ENCODE results near the gene DHDH. TPM values are rescaled to one million over a fixed set of nuclear protein-coding genes. Genes with fewer than 3 reads are reported as not detected.
"Not testable (repeated sequence)": the region's sequence is repeated elsewhere in the genome, so short reads cannot be mapped to it uniquely, and the experiment has no call there.

DHDH gene
- total RNA-seq, 1 donor from 2014 or later, result 1.4 TPM

- Mint-ChIP-seq H3K27me3 (no peaks in the 10 kb centered on the region), H3K27ac (no peak overlapping the region), H3K4me1 (ENCODE audit: unreplicated experiment) (no peaks in the 10 kb centered on the region), H3K4me3 (no peak overlapping the region), H3K9me3 (no peaks in the 10 kb centered on the region), H3K36me3 (peaks cover 6% of the 10 kb centered on the region)
- no peak for DNase-seq (ENCODE audit: extremely low spot score, unreplicated experiment)
- no peak for TF ChIP-seq CTCF (conservative IDR thresholded peaks at IDR 0.05)
Measured at GRCh38 chr19:48921721-48922500, 11.6 kb upstream of the DHDH start.

- Mint-ChIP-seq H3K27ac (no peak overlapping the region), H3K27me3 (no peaks in the 10 kb centered on the region), H3K4me3 (no peak overlapping the region), H3K4me1 (ENCODE audit: unreplicated experiment) (no peaks in the 10 kb centered on the region), H3K9me3 (no peaks in the 10 kb centered on the region), H3K36me3 (peaks cover 6% of the 10 kb centered on the region)
- no peak for TF ChIP-seq CTCF (conservative IDR thresholded peaks at IDR 0.05)
- DNase-seq (ENCODE audit: extremely low spot score, unreplicated experiment), result no peak
Measured at GRCh38 chr19:48922548-48923490, 10.7 kb upstream of the DHDH start.

- H3K4me1 Mint-ChIP-seq (ENCODE audit: unreplicated experiment), result no peaks in the 10 kb centered on the region
- H3K9me3 Mint-ChIP-seq, result no peaks in the 10 kb centered on the region
- no peaks in the 10 kb centered on the region for H3K27me3 Mint-ChIP-seq
- DNase-seq (ENCODE audit: extremely low spot score, unreplicated experiment), result no peak
- H3K4me3 Mint-ChIP-seq, result no peak overlapping the region
- no peak for TF ChIP-seq CTCF (conservative IDR thresholded peaks at IDR 0.05)
- H3K36me3 Mint-ChIP-seq, result no peaks in the 10 kb centered on the region
- peak overlapping the region; percentile 87 for H3K27ac Mint-ChIP-seq
Measured at GRCh38 chr19:48925240-48925843, 8.2 kb upstream of the DHDH start.

- DNase-seq (ENCODE audit: extremely low spot score, unreplicated experiment); H3K4me1 Mint-ChIP-seq (ENCODE audit: unreplicated experiment); H3K27me3 Mint-ChIP-seq; H3K9me3 Mint-ChIP-seq; H3K4me3 Mint-ChIP-seq; H3K36me3 Mint-ChIP-seq: not testable (repeated sequence)
- peak overlapping the region; percentile 87 for H3K27ac Mint-ChIP-seq
Measured at GRCh38 chr19:48925890-48926289, 7.6 kb upstream of the DHDH start.

GRCh38 chr19:48926909-48927308 is 6.6 kb upstream of the DHDH start:
- H3K27ac Mint-ChIP-seq, result peak overlapping the region; percentile 87

GRCh38 chr19:48927692-48928091 is 5.8 kb upstream of the DHDH start:
- not testable (repeated sequence) for H3K36me3 Mint-ChIP-seq; H3K27me3 Mint-ChIP-seq; H3K4me3 Mint-ChIP-seq; H3K4me1 Mint-ChIP-seq (ENCODE audit: unreplicated experiment); DNase-seq (ENCODE audit: extremely low spot score, unreplicated experiment); H3K27ac Mint-ChIP-seq; H3K9me3 Mint-ChIP-seq

More at GRCh38 chr19:48926909-48927308, 6.6 kb upstream of the DHDH start:
- no peak for TF ChIP-seq CTCF (conservative IDR thresholded peaks at IDR 0.05)
- no peaks in the 10 kb centered on the region for H3K27me3 Mint-ChIP-seq
- no peaks in the 10 kb centered on the region for H3K36me3 Mint-ChIP-seq
- H3K4me3 Mint-ChIP-seq, result no peak overlapping the region
- H3K4me1 Mint-ChIP-seq (ENCODE audit: unreplicated experiment), result no peaks in the 10 kb centered on the region
- H3K9me3 Mint-ChIP-seq, result no peaks in the 10 kb centered on the region
- DNase-seq (ENCODE audit: extremely low spot score, unreplicated experiment), result no peak
